HepG2 (cell line): ENCODE measurements around the gene NGEF. TPM values are rescaled to one million over a fixed set of nuclear protein-coding genes. Genes with fewer than 3 reads are reported as not detected.
A peak's percentile ranks its signal among the peaks of the same experiment; 100 is the strongest.

Experiments
- ATAC-seq: fragments of 200-7000 bp; cut with Tn5 transposase; 3 replicates; pipeline ENCODE4 v1.9.1; 2020; ENCODE audit warnings: mild to moderate bottlenecking, moderate library complexity
- BruUV-seq: library from RNA; stranded (reverse); fragments of 400-500 nt; replicated peaks from 2 replicates; lab custom pipeline; 2021; lab: Mats Ljungman, UMichigan
- CTCF ChIA-PET: fragments of 300-600 bp; formaldehyde crosslinking; extraction: SDS; loops from one replicate; lab custom pipeline; 2021; ENCODE audit warnings: low total read pairs, inconsistent platforms, low intra/inter-chr PET ratio; lab: Yijun Ruan, JAX
- POLR2A ChIA-PET: fragments of 350-600 bp; sonication (Branson Sonifier 250); formaldehyde crosslinking; loops from one replicate; lab custom pipeline; 2020; ENCODE audit warnings: antibody characterized with exemption, inconsistent platforms; lab: Yijun Ruan, JAX
- DNase-seq: peaks from one replicate; pipeline ENCODE4 v3.0.0-alpha.2; 2015; ENCODE audit warnings: low spot score
- FAIRE-seq: peaks from 3 replicates; lab custom pipeline; 2011; peaks lifted over from hg19 to GRCh38; lab: Jason Lieb, UNC
- H2AFZ ChIP-seq: one replicate; pipeline ENCODE4 v1.6.1; 2011; ENCODE audit warnings: low read length, inconsistent platforms
- H3K27ac ChIP-seq: fragments of 300-600 bp; 3 replicates; pipeline ENCODE4 v1.8.0; 2011; ENCODE audit warnings: mixed run types, mild to moderate bottlenecking, mixed read lengths, low read length, inconsistent platforms; ENCODE audit not compliant: insufficient read depth; ENCODE audit errors: extremely low read length
- H3K27me3 ChIP-seq, 2 experiments: fragments of 200-600 bp in 1 of 2; 2 replicates in 1 of 2; 3 replicates in 1 of 2; pipeline versions ENCODE4 v1.6.0 to v1.8.0; 2011; ENCODE audit warnings: low read length in 2 of 2, mild to moderate bottlenecking in 2 of 2, moderate library complexity in 2 of 2, inconsistent platforms in 1 of 2; ENCODE audit not compliant: insufficient read depth in 2 of 2, control insufficient read depth in 1 of 2
- H3K36me3 ChIP-seq, 2 experiments: fragments of 200-600 bp in 1 of 2; replicated peaks in 1 of 2; 2 replicates in 1 of 2; 3 replicates in 1 of 2; pipeline versions ENCODE4 v1.5.1 to v1.8.0; 2011; ENCODE audit warnings: low read length in 2 of 2, inconsistent platforms in 1 of 2; ENCODE audit not compliant: insufficient read depth in 2 of 2, control insufficient read depth in 1 of 2
- H3K4me1 ChIP-seq: 2 replicates; pipeline ENCODE4 v1.5.1; 2012; ENCODE audit warnings: low read length, inconsistent platforms; ENCODE audit not compliant: insufficient read depth
- H3K4me2 ChIP-seq: 2 replicates; pipeline ENCODE4 v1.6.0; 2011; ENCODE audit warnings: low read depth, low read length, inconsistent platforms
- H3K4me3 ChIP-seq, 3 experiments: fragments of 200-600 bp in 1 of 3; sonication (generic), shearing (Covaris generic) in 1 of 3; replicated peaks in 1 of 3; 2 replicates each; pipeline ENCODE4 v1.5.1; 2011 to 2016; ENCODE audit warnings: low read length in 3 of 3, inconsistent platforms in 2 of 3, low read depth in 2 of 3, mild to moderate bottlenecking in 2 of 3, control low read depth in 1 of 3, mixed read lengths in 1 of 3; ENCODE audit not compliant: insufficient read depth in 1 of 3
- H3K79me2 ChIP-seq: one replicate; pipeline ENCODE4 v1.6.1; 2011; ENCODE audit warnings: low read length, inconsistent platforms; ENCODE audit not compliant: insufficient read depth
- H3K9ac ChIP-seq: 2 replicates; pipeline ENCODE4 v1.6.0; 2011; ENCODE audit warnings: mild to moderate bottlenecking, low read depth, low read length, inconsistent platforms; ENCODE audit not compliant: insufficient read depth
- H3K9me3 ChIP-seq: 2 replicates; pipeline ENCODE4 v1.5.1; 2012; ENCODE audit warnings: mild to moderate bottlenecking, low read length
- H4K20me1 ChIP-seq: 2 replicates; pipeline ENCODE4 v1.6.0; 2011; ENCODE audit warnings: inconsistent platforms, mild to moderate bottlenecking, low read length, moderate library complexity; ENCODE audit not compliant: insufficient read depth
- AGO1 ChIP-seq: fragments of 200-400 bp; formaldehyde crosslinking; IDR thresholded peaks from 2 replicates; pipeline ENCODE4 v1.6.1; 2017; ENCODE audit warnings: mild to moderate bottlenecking, low read depth, low read length, moderate library complexity; ENCODE audit not compliant: poor library complexity, severe bottlenecking
- DBP ChIP-seq: sonication (generic); formaldehyde crosslinking; IDR thresholded peaks from 2 replicates; pipeline ENCODE4 v1.4.0; 2020; ENCODE audit warnings: missing genetic modification reagents; ENCODE audit errors: not compliant biosample characterization
- DMTF1 ChIP-seq: sonication (generic); formaldehyde crosslinking; IDR thresholded peaks from 2 replicates; pipeline ENCODE4 v1.4.0; 2020; ENCODE audit warnings: mild to moderate bottlenecking, missing genetic modification reagents
- HNRNPL ChIP-seq: fragments of 200-400 bp; formaldehyde crosslinking; IDR thresholded peaks from 2 replicates; pipeline ENCODE4 v1.6.1; 2017; ENCODE audit warnings: mild to moderate bottlenecking, low read depth, low read length
- HNRNPLL ChIP-seq: fragments of 200-400 bp; formaldehyde crosslinking; IDR thresholded peaks from 2 replicates; pipeline ENCODE4 v1.6.1; 2017; ENCODE audit warnings: mild to moderate bottlenecking, low read depth, low read length; ENCODE audit not compliant: poor library complexity, severe bottlenecking
- KDM5A ChIP-seq: fragments of 200-600 bp; sonication (generic); IDR thresholded peaks from 2 replicates; pipeline ENCODE4 v1.7.0; 2018; ENCODE audit warnings: antibody characterized with exemption, mild to moderate bottlenecking, low read length, borderline replicate concordance
- MXI1 ChIP-seq: IDR thresholded peaks from 3 replicates; pipeline ENCODE4 v1.6.1; 2012; ENCODE audit warnings: low read depth, low read length, inconsistent platforms, borderline replicate concordance
- PCBP1 ChIP-seq: fragments of 200-400 bp; formaldehyde crosslinking; IDR thresholded peaks from 2 replicates; pipeline ENCODE4 v1.6.1; 2017; ENCODE audit warnings: mild to moderate bottlenecking, low read depth, low read length, borderline replicate concordance
- TCF7 ChIP-seq: sonication (generic); IDR thresholded peaks from 2 replicates; pipeline ENCODE4 v1.6.1; 2016; ENCODE audit warnings: antibody characterized with exemption, low read depth
- ZNF768 ChIP-seq: sonication (generic); formaldehyde crosslinking; IDR thresholded peaks from 2 replicates; pipeline ENCODE4 v1.4.0; 2020; ENCODE audit warnings: missing genetic modification reagents
- WGBS: methylation state at CpG from one replicate; pipeline ENCODE4 v1.1.6; 2017; ENCODE audit warnings: low lambda C conversion rate; 5-methylcytosine and 5-hydroxymethylcytosine counted together
- in situ Hi-C: cut with HindIII; loops from 2 replicates; pipeline ENCODE4 v1.10.0; 2017; ENCODE audit warnings: low pct_unique_long_range_greater_than_20kb; ENCODE audit not compliant: extremely low pct_ligation_motif_present
- intact Hi-C: fragments of 100-400 bp; cut with micrococcal nuclease; formaldehyde crosslinking; loops from one replicate; pipeline ENCODE4 v1.10.0; 2022; ENCODE audit not compliant: unreplicated experiment
- polyA plus RNA-seq, 8 experiments: library from polyadenylated mRNA; depleted of rRNA in 3 of 8; stranded (reverse) in 7 of 8; unstranded in 1 of 8; fragments of >200 nt; fragmentation: Illumina TruSeq in 4 of 8; extraction: Trizol in 4 of 8; gene quantifications; 2 replicates each; pipeline versions ENCODE4 v1.2.1 to v1.2.3, GENCODE V29; 2011 to 2016; ENCODE audit warnings: low read depth in 4 of 8, missing spikeins in 1 of 8, mixed read lengths in 1 of 8; ENCODE audit not compliant: insufficient read depth in 1 of 8
- total RNA-seq, 5 experiments: library from RNA; depleted of rRNA; stranded (reverse); fragments of >200 nt; fragmentation: Illumina TruSeq; extraction: Trizol; gene quantifications; 2 replicates each; pipeline ENCODE4 v1.2.3, GENCODE V29; 2016; ENCODE audit warnings: low read depth in 1 of 5
- TF ChIP-seq, protein P1 (sequence below): sonication (generic); formaldehyde crosslinking; IDR thresholded peaks from 2 replicates; pipeline ENCODE4 v1.5.0; 2020; ENCODE audit warnings: mild to moderate bottlenecking, missing genetic modification reagents
- TF ChIP-seq, protein P2 (sequence below): conservative IDR thresholded peaks from 2 replicates; pipeline ENCODE4 v1.6.1; 2018; ENCODE audit warnings: missing genetic modification reagents

The NGEF gene
- total and polyA plus RNA-seq, 2 of the 13 experiments (the other 11 are each of a cell fraction or from before 2014, with no cell fraction given): 14.4 to 36.9 TPM

GRCh38 chr2:232882505-232883115 is 130.4 kb downstream of the NGEF start (continued):
- TF ChIP-seq, protein P1, sequence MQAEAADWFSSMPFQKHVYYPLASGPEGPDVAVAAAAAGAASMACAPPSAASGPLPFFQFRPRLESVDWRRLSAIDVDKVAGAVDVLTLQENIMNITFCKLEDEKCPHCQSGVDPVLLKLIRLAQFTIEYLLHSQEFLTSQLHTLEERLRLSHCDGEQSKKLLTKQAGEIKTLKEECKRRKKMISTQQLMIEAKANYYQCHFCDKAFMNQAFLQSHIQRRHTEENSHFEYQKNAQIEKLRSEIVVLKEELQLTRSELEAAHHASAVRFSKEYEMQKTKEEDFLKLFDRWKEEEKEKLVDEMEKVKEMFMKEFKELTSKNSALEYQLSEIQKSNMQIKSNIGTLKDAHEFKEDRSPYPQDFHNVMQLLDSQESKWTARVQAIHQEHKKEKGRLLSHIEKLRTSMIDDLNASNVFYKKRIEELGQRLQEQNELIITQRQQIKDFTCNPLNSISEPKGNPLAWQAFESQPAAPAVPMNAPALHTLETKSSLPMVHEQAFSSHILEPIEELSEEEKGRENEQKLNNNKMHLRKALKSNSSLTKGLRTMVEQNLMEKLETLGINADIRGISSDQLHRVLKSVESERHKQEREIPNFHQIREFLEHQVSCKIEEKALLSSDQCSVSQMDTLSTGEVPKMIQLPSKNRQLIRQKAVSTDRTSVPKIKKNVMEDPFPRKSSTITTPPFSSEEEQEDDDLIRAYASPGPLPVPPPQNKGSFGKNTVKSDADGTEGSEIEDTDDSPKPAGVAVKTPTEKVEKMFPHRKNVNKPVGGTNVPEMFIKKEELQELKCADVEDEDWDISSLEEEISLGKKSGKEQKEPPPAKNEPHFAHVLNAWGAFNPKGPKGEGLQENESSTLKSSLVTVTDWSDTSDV (CRISPR knock-in tag): no peak
- TF ChIP-seq MXI1: no peak
- TF ChIP-seq HNRNPLL: no peak
- TF ChIP-seq KDM5A: no peak
- peak; percentile 88 for TF ChIP-seq ZNF768 (CRISPR knock-in tag)
- TF ChIP-seq DMTF1 (CRISPR knock-in tag): no peak

- FAIRE-seq: no peak
- Histone ChIP-seq H3K4me2 (no peak overlapping the region), H3K27ac (no peak overlapping the region), H3K4me1 (peaks cover 45% of the 10 kb centered on the region), H3K9me3 (no peaks in the 10 kb centered on the region), H3K9ac (no peak overlapping the region), H4K20me1 (peaks cover 3% of the 10 kb centered on the region; the same call in 1 of the 2 replicates), H3K27me3 (no peaks in the 10 kb centered on the region), H3K36me3 (peaks cover 10 to 44% of the 10 kb centered on the region in 2 experiments), H3K4me3 (no peak overlapping the region), H2AFZ (no peak overlapping the region), H3K79me2 (peaks cover 19% of the 10 kb centered on the region)
- no peak for DNase-seq
- intact Hi-C loops (no loop called here), in situ Hi-C loops (no loop called here)
- ChIA-PET CTCF (no interaction called here), POLR2A (interaction anchor here (2.0 to 5.3 kb wide), 2 partner anchors 10 to 26 kb away, joined by 6 to 35 read pairs; no protein-coding TSS in a partner anchor)
- BruUV-seq: no TSS peak
- WGBS: 96% methylated on average over 16 of the region's 17 CpGs
- ATAC-seq: no peak
- peak; percentile 85 for TF ChIP-seq AGO1
- TF ChIP-seq, protein P2, sequence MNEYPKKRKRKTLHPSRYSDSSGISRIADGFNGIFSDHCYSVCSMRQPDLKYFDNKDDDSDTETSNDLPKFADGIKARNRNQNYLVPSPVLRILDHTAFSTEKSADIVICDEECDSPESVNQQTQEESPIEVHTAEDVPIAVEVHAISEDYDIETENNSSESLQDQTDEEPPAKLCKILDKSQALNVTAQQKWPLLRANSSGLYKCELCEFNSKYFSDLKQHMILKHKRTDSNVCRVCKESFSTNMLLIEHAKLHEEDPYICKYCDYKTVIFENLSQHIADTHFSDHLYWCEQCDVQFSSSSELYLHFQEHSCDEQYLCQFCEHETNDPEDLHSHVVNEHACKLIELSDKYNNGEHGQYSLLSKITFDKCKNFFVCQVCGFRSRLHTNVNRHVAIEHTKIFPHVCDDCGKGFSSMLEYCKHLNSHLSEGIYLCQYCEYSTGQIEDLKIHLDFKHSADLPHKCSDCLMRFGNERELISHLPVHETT: no peak
- peak; percentile 65 for TF ChIP-seq HNRNPL
- peak; percentile 39; the same call in 1 of the 2 replicates for TF ChIP-seq PCBP1
- TF ChIP-seq TCF7: no peak
- TF ChIP-seq DBP: no peak
Measured at GRCh38 chr2:232882085-232882484, 131.0 kb downstream of the NGEF start.
